Amniotic stem cell (primary cell): ENCODE measurements around the gene ZNF622.

Source experiments
- DNase-seq: peaks from one replicate; lab custom pipeline; 2025; lab: John Stamatoyannopoulos, UW

ZNF622 gene

DNA sequence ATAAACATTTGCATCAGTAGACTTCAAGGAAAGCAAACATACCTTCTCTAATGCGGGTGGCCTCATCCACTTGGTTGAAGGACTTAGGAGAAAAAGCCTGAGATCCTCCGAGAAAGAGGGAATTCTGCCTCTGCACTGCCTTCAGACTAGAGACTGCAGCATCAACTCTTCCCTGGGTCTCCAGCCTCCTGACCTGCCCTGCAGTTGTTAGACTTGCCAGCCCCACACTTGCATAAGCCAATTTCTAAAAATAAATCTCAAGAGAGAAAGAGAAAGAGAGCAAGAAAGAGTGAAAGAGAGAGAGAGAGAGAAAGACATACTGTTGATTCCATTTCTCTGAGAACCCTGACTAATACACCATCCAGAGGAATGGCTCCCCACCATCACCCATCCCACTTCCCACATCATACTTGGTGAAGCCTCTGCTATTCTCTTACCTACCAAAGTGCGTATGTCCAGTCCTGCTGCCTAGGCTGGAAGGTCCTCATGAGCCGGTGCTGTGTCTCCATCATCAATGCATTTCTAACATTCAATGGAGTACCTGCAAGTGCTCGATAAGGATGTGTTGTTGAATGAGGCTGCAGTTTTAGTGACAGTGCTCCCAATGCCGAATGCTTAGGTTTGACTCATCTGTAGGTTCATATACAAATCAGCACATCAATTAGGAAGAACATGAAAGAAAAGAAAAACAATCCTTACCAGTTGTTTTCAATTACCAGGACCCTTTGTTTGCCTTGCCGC, 35.1 kb downstream of the ZNF622 start:
- DNase-seq: no peak

DNA sequence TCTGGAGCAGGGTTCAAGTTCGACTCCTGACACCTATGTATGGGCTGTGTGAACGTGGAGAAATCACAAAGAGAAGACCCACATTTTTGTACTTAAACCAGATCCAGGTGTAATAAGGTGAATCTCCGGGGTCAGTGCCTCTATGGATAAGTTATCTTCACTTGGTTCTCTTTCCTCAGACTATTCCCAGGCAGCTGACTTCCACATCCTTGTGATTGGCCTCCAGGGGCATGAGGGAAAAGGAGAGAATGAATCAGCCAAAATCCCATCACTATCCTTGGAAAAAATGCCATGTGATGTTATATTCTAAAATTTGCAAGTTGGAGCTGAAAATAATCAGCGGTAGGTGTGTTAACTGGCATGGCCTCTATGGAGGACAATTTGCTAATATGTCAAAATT, 37.2 kb downstream of the ZNF622 start:
- DNase-seq: no peak

- DNase-seq: no peak
Measured at GRCh38 chr5:16427587-16427986, 38.0 kb downstream of the ZNF622 start.

DNA sequence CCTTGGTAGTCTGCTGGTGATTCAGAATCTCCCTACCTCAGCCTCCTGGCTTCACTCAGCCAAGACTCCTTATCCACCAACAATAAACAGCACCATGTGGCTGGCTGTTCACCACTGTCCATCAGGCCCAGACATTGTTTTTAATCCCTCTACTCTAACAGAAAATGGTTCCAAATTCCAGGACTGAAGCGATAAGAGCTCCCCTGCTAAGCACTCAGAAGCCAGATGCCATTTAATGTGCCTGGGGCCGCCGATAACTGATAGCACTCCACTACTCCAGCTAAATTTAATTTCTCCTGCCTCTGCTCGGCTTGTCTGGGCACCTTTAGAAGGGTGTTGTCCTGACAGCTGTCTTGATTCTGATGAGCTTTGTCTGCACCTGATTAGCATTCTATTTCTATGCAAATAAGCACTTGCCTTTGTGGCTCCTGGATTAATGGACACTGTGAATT, 47.1 kb downstream of the ZNF622 start:
- no peak for DNase-seq

- DNase-seq: no peak
Measured at GRCh38 chr5:16417398-16418074, 48.1 kb downstream of the ZNF622 start.

DNA sequence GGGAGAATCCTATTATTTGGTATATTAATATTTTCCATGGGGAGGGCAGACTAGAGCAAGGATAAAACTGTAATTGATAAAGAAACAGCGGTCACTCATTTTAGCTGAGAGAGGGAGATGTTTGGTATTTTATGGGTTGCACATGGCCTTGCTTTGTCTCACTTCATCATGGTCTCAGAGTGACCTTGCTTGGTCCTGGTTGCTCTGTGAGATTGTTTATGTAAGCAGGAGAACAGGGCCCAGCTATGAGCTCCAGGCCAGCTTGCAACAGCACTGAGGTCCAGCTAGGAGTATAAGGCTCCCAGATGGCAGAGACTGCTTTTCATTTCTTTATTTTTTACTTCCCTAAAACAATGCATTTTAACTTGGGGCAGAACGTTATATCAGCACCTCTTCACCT, 50.7 kb downstream of the ZNF622 start:
- DNase-seq: no peak

DNA sequence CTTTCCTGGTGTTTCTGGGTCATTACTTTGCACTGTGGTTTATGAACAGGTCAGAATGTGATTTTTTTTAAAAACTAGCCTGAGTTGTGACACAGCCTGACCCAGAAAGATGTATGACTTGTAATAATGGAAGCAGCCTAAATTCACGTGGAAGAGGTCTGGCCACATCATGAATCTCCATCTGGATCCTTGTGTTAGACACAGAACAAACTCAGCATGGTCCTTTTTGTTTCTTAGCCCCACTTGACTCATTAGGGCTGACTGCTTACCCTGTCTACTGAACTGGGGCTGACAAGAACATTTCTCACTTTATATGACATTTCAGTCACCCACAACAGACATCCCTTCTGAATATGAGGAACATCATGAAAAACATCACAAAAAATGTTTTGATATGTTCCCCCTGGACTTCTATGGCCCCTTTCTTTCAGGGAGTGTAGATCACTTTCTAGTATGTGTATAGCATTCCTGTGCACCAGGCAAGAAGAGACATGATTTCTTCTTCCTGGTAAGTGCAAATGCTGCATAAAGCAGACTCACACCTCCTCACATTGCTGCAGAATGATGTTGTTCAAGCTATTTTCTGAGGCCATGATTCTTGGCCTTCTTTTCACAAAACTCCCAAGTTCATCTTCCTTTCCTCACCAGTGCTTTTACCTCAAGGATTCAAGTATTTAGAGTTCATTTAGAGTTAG, 52.3 kb downstream of the ZNF622 start:
- no peak for DNase-seq

GRCh38 chr5:16412556-16412955, 53.0 kb downstream of the ZNF622 start:
- no peak for DNase-seq

DNA sequence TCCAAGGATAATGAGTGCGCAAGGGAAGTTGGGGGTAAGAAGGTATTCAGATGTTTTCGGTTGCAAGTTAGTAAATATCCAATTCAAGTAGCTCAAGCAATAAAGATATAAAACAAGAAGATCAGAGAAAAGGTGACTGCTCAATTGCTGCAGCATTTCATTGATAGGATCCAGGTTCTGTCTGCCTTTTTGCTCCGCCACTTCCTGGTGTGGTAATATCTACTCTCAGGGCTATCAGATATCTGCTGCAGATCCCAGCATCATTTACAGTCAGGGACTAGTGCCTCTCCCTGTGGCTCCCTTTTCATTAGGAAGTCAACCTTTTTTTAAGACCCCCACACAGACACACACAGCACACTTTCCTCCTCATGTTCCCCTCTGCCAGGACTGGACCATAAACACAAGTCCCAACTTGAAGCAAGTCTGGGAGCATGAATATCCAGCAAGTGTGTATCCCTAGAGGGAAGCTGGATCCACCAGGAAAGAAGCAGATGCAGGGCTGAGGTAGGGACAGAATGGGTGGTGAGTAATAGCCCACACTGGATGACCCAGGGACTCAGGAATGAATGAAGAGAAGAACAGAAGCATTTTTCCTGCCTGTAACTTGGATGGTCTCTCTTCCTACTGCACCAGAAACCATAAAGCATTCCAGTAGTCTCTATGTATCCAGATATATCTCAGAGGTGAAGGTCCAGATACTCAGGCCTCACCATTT, 53.7 kb downstream of the ZNF622 start:
- DNase-seq: no peak

DNA sequence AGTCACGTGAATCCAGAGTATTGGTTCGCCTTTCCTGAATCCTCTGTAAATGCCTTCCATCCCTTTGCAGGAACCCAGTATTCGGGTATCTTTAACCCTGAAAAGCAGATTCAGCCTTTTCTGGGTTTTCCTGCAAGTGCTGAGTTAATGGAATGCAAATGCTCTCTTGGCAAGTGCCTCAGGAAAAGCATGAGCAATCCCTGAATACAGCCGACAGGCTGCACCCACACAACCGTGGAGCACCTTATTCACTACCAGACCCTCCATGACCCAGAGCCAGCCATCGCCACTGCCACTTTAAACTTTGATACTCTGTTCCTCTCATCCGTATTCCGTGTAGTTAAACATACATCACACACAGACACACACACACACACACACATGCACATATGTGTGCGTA, 54.4 kb downstream of the ZNF622 start:
- no peak for DNase-seq

DNA sequence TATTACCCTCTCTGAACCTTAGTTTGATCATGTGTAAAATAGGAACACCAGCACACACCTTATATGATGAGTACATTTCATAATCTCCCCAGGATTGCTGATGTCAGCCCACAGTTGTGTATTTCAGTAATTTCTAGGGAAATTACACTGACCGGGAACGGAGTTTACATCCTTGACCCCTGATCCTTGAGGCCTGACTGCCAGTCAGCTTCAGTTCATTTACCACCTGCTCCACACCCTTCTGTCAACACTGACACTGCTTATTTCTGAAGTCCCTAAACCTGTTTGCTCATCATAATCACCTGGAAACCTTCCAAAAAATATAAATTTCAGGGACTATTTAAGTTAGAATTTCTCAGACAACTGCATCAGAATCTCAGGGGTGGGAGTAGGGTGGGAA, 55.3 kb downstream of the ZNF622 start:
- DNase-seq: no peak

- no peak for DNase-seq
Measured at GRCh38 chr5:16406630-16407029, 59.0 kb downstream of the ZNF622 start.

DNA sequence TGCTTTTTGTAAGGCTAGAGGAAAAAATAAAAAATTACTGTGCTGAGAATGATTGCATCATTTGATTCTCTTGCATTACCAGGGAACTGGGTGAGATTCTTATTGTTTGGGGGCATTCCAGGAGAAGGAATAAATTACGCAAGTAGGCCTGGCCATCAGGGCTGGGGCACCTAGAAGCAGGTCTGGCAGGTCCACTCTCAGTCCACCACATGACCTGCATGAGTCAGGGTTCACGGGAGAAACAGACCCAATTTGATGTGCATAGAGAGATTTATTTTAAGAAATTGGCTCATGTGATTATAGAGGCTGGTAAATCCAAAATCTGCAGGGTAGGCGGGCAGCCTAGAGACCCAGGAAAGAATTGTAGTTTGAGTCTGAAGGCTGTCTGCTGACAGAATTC, 59.6 kb downstream of the ZNF622 start:
- DNase-seq: no peak
